GM11168 (cell line): Measurements from ENCODE around the gene LYL1.

ENCODE experiments used
- in situ Hi-C: fragments of 300-500 bp; cut with MboI; formaldehyde crosslinking; loops from one replicate; pipeline ENCODE4 v1.12.0; 2022; ENCODE audit warnings: low sequenced_read_pairs; ENCODE audit not compliant: unreplicated experiment

Gene LYL1

DNA sequence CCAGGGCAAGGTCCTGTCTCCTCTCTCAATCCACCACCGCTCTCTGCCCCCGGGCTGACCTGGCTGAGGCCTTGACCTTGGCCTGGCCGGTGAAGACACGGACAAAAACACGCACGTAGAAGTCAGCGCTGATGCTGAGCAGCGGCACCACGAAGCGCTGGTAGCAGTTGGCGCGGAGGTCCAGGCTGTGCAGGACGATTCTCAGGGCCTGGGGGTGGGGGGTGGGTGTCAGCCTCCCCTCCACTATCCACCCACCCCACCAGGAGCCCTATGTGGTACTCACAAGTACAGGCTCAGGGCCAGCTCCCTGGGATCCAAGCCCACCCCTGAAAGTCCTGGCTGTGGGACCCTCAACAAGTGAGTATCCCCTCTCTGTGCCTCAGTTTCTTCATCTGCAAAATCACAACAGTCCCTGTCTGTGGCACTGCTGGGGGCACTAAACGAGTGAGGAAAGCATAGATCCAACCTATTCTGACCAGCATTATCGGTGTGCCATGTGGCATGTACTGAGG, 7.5 kb upstream of the LYL1 start:
- in situ Hi-C loops = no loop called here

DNA sequence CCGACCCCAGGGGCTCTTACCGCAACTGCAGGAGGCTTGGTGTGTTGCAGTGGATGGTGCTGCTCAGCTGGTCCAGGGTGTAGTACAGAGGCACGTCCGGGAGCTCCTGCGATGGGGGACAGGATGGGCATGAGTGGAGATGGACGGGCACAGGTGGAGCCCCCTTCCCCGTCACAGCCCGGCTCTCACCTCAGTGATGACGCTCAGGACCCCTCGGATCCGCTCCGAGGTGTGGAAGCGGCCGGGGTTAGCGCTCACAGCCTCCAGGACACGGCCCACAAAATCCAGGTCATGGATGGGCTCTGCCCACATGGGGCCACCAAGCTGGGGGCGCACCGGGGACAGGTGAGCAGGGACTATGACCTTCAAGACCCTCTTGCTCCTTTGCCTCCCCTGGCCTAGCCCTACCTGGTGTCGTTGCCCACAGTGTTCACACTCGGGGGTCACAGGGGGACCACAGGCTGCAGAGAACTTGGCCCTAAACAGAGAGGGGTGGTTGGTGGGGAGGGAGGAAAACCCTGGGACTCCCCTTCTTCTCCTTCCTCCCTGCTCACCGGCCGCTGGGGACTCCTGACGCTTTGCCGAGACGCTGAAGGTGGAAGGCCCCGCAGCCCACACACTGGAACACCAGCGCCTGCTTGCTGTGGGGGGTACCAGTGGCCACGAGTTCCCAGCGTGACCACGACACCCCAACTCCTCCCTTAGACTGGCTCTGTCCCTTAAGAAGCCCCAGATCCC, 6.9 kb upstream of the LYL1 start:
- in situ Hi-C loops = no loop called here

DNA sequence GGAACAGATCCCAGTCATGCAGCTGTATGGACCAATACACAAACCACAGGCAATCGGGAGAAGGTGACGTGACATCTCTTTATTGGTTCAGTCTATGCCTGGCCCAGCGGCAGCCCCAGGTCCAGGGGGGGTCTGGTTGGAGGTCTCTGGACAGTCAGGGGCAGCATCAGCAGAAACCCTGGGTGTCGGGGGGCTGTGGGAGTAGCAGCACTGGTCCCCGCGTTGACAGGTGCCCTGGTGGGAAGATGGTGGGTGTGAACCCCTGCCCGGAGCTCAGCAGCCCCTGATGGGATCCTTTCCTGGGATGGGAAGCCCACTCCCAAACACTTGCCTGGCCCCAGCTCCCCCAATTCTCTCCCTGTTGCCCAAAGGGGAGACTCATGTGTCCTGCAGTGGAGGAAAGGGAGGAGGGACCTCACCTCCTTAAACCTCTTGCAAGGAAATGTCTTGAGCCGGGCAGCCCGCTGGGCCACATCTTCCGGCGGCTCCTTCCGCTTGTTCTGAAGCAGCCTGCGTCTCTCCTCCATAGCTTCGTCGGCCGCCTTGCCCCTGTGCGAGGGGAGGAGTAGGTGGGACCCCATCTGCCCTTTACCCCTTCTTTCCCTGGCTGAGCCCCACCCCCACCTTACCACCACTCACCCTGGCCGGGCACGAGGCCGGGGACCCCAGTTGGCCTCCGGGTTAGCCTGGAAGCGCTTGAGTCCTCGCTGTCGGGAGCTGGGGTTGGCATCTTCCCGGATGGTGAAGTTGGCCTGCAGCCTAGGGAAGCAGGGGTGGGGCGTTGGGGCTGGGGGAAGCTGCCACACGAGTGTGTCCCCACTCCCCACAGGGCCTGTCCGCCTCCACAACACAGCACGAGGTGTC, 2.4 kb upstream of the LYL1 start:
- in situ Hi-C loops = no loop called here

DNA sequence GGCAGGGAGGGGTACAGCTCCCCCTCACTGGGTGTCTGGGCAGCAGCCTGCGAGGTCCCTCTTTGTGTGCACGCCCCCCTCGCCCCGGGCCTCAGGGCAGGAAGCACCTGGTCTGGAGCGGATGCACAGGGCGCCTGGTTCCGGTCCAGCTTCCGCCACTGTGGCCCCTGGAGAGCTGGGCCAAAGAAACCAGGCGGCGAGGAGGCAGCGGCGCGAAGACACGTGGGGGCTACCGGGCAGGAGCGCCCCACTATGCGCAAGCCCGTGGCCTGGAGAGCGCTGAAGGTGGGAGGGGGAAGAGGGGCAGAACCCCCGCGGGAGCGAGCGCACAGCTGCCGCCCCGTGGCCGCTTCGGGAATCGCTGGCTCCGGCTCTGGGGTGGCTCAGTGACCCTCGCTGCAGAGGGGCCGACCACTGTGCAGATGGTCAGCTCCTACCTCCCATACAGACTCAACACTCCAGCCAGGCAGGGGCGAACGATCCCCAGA, 1.7 kb upstream of the LYL1 start:
- in situ Hi-C loops = no loop called here

DNA sequence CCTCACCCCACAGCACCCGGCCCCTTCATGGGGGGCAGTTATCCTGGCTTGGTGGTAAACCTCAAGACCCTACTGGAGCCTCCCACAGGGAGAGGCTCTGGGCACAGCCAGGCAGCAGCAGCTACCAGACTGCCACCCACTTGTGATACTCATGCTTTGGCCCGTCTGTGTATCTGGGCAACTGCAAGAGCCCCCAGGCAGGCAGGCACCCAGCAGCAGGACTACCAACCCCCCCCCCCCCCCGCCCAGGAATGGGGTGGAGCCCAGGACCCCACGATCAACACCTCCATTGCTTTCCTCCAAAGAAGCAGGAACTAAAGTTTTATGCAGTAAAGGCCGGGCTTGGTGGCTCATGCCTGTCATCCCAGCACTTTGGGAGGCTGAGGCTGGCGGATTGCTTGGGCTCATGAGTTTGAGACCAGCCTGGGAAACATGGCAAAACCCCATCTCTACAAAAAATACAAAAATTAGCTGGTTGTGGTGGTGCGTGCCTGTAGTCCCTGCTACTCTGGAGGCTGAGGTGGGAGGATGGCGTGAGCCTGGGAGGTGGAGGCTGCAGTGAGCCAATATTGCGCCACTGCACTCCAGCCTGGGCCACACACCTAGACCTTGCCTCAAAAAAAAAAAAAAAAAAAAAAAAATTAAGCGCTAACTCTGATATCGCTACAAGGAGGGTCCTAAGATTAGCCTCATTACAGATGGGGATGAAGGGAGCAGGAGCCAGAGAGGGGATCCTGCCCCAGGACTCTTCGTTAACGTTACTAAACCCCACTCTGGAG, 1.1 kb upstream of the LYL1 start:
- in situ Hi-C loops = no loop called here

DNA sequence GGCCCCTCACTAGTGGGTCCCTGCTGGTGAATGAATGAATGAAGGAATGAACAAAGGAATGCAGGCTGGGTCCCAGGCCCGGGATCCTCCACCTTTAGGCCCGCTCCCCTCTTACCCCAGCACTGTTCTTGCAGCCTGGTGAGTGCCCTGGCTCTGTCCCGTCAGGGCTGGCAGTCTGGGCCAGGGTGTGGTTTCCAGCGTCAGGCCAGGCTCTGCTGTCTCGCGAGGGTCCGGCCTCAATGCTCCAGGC, 317 bp downstream of the LYL1 start:
- in situ Hi-C loops = no loop called here

DNA sequence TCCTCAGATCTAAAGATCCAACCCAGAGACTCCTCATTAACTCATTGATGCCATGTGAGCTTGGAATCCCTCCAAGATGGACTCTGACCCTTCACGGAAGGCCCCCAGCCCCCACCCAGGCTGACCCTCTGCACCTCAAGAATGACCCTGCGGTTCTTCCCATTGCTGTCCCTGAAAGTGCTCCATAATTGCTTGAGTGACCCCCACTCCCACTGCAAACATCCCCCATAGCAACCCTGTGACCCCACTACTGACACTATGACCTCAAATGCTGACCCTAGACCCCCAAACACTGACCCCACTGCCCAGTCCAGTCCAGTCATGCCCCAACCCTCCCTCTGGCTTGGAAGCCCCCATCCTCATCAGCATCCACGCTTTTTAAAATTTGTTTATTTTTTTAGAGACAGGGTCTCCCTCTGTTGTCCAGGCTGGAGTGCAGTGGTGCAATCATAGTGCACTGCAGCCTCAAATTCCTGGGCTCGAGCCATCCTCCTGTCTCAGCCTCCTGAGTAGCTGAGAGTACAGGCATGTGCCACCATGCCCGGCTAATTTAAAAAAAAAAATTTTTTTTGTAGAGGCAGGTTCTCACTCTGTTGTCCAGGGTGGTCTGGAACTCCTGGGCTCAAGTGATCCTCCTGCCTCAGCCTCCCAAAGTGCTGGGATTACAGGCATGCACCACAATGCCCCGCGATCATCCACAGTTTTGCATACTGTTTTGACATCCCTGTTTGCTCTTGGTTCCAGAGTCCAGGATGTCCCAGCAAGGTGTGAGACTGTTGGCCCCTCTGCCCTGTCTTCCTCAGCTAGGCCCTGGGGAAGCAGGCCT, 855 bp downstream of the LYL1 start:
- in situ Hi-C loops = no loop called here

DNA sequence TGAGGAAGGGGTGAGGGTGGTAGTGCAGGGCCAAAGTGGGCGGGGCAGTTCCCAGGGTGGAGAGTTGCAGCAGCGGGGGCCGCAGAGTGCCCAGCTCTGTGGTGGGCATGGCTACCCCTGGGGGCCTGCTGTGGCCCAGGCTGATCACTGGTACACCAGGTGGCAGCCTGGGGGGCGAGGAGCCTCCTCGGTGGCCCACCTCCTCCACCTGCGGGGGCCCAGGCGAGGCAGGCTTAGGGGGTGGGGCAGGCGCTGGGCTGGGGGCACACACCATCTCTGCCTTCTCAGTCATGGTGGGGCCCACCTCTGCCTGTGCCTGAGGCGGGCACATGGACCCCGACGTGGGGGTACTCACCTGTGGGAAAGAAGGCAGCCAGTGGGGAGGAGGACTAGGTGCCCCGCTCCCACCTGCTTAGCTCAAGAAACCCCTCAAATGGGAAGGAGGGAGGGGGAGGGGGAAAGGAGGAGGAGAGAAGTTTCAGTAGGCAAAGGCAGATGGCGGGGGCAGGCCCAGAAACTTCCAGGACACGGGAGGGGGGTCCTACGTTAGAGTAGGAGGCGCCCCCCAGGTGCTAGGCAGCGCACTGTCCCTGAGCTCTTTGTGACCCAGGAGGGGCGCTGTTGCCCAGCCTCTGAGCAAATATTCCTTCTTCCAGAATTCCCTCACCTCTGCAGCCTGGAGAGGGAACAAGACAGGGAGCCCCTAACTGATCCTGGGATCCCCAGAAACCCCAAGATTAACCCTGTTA, 1.6 kb downstream of the LYL1 start:
- in situ Hi-C loops = no loop called here

DNA sequence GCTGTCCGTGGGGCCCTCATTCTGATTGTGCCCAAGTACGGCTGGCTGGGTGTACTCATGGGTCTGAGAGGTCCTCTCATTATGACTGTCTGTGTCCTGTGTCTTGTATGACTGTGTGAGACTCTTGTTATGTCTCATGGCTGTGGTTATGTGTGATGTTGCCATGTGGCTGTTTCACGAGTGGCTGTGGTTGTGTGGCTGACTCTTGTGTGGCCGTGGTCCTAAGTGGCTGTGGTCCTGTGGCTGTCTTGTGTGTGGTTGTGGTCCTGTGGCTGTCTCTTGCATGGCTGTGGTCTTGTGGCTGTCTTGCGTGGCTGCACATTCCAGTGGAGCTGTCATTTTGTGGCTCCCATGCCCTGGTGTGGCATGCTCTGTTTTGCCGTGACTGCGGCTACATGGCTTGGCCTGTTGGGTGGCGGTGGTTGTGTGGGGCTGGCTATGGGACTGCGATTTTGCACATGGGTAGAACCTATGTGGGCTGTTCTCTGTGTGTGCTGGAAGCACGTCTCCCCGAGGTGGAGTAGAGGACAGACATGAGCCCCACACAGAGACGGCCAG, 2.5 kb downstream of the LYL1 start:
- in situ Hi-C loops = no loop called here

DNA sequence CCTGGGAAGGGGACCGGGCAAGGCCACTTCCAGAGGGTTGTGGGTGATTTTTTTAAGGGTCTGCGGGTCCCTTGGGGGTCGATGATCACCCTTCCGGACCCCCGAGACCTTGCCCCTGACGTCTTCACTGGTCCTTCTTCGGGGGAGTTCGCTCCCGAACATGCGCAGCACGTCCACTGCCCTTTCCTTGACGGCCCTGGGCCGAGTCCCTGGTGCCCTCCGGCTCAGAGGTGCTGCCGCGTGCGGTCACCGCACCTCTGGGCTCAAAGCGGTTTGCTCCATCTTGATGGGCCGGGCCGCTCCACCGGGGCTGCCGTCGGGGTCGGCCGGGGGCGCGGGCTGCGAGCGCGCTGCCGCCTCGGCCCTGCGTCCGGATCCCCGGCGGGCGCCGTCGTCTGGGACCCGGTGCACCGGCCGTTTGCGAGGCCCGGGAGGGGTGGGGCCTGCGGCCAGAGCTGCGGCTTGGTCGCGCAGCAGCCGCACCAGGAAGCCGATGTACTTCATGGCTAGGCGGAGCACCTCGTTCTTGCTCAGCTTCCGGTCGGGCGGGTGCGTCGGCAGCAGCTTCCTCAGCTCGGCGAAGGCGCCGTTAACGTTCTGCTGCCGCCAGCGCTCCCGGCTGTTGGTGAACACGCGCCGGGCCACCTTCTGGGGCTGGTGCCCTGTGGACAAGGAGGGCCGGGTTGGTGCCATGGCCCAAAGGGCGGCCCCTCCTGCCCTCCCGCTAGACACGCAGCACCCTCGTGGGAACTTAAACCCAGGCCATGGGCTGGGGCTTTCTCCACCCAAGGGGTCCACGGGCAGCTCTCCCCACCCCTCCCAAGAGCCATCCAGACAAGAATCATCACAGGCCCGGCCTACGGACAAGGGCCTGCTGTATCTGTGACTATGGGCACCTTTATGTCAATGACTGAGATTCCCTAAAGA, 3.3 kb downstream of the LYL1 start:
- in situ Hi-C loops = loop anchor here (10.0 kb wide), 1 partner anchor 55 kb away; no protein-coding TSS in a partner anchor

DNA sequence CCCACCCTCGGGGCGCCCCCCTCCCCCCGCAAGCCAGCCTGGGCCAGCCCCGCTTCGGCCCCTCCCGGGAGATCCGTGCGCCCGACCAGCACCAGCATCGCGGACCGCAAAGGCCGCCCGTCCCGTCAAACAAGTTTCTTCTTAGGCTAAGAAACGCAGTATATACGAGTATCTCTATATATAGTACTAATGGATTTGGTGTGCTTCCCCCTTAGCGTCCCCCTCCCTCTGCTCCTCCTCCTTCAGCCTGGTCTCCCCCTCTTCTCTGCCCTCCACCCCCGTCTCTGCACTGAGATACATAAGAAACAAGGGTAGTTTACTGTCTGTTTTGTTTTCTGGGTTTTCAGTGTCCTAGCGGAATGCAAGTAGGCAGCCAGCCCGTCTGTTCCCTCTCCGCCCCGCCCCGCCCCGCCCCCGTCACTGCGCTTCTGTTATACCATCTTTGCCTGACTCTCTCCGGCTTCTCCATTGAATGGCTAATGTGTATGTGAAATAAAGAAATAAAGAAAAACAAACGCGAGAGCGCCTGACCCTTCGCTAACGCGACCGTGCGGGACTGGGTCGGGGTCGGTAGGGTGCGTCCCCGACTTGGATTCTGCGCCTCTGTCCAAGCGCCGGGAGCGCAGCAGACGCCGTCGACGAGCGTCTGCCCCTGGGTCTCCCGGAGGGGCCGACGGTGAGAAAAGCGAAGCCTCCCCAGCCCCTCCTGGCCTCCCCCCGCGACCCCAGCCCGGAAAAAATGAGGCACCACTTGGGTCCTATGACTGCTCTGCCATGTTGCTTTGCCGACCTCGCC, 4.2 kb downstream of the LYL1 start:
- in situ Hi-C loops = loop anchor here (10.0 kb wide), 1 partner anchor 54 kb away; no protein-coding TSS in a partner anchor

DNA sequence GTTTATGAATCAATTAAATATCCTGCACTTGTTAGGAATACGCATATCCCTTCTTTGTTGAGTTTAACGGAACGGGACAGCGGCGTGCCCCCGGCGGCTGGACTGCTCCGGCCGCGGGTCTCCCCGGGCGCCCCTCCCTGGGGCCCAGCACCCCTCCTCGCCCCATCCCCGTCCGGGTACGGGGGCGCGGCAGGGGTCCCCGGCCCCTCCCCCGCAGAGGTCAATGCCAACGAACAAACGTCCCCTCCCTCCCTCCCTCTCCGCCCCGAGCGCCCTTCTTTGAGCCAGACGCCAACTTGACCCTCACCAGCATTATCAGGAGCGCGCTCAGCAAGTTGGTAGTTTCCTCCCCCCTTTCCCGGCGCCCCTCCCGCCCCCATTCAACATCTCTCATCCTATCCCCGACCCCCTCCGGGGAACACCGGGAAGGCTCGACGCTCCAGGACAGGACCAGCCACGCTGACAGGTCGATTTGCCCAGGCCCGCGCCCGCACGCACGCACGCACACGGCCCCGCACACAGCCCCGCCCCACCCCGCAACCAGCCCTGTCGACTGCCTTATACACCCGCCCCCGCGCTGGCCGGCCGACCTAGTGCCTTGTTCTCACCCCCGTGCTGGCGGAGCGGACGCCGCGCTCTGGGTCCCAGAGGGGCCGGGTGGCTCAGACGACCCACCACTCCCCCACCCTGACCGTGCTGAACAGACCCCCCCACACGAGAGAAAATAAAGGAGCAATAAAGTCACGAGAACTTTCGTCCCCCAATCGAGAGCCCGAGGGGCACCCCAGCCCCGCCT, 5.0 kb downstream of the LYL1 start:
- in situ Hi-C loops = loop anchor here (10.0 kb wide), 1 partner anchor 53 kb away; no protein-coding TSS in a partner anchor

DNA sequence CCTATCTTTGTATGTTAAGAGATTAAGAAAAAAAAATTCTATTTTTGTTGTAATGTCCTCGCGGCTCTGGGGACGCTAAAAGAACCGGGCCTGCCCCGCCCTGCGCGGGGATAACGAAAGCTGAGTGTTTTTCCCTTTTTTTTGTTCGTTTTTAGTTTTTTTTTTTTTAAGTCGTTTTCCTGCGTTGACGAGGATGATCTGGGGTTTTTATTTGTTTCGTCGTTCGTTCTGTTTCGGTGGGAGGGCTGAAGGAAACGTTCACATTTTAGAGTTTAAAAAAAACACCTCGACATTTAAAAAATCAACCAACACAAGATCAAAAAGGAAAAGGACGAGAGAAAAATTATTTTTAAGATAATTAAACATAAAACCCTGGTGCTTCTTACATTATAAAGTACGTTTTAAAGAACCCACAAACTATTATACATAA, 5.6 kb downstream of the LYL1 start:
- in situ Hi-C loops = loop anchor here (10.0 kb wide), 1 partner anchor 52 kb away; no protein-coding TSS in a partner anchor

DNA sequence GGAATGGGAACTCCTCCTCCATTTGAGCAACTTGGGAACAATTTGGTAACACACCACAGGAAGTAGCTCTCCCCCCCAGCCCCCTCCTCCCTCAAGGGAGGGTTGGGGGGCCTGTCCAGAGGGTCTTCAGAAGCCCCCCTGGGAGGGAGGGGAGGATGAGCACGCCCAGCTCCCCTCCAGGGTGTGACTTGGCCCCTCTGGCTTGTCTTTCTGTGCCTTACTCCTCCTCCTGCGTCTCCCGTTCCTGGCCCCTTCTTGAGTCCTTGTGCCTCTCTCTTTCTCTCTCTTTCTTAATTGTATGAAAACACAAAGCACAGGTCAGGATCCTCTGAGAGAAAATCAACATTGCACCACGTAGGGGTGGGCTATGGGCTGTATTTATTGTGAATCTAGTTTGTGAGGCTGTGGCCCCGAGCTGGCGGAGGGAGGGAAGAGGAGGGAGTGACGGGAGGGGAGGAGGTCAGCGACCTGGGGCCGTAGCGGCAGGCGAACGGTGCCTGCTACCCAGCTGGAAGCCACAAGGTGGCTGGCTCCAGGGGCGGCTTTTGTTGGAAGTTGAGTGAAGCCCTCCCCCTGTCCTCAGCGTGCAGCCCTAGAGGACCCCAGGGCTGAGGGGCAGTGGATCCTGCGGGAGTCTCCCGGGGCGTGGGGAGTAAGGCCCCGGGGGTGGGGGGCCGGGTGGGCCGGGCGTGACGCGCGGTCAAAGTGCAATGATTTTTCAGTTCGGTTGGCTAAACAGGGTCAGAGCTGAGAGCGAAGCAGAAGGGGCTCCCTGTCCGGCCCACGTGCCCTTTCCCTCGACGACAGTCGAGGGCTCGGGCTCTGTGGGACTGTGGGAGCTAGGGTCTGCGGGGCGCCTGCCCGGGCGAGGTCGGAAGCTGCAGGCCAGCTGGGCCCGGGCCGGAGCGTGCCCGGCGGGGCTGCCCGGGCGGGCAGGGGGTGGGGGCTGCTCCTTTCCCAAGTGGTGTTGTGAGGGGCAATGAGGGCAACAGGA, 6.4 kb downstream of the LYL1 start:
- in situ Hi-C loops = loop anchor here (10.0 kb wide), 1 partner anchor 51 kb away; no protein-coding TSS in a partner anchor

DNA sequence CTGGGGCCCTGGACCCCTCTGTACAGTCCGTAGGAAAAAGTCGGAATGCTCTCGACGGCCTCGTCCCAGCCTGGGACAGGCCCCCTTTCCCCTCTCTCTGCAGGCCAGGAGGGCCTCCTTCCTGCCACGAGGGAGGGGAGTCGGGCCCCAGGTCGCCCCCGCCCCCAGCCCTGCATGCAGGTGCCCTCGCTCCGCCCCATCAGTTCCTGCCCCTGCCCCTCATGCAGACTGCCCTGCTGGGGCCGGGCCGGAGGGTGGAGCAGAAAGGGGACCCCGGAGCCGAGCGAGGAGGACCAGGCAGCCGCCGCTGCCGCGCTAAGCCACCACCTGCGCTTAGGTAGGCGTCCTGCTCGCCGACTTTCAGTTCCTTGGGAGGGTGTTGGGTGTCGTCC, 7.3 kb downstream of the LYL1 start:
- in situ Hi-C loops = loop anchor here (10.0 kb wide), 1 partner anchor 51 kb away; no protein-coding TSS in a partner anchor
